Activated naive CD4-positive, alpha-beta T cell treated with anti-CD3 and anti-CD28 coated beads for 36 hours (primary cell): ENCODE measurements around the gene MACROD2. TPM values are rescaled to one million over a fixed set of nuclear protein-coding genes. Genes with fewer than 3 reads are reported as not detected.

Experiments used
- CTCF ChIA-PET: fragments of 350-600 bp; sonication (Branson Sonifier 250); formaldehyde crosslinking; loops from one replicate; lab custom pipeline; 2021; ENCODE audit warnings: antibody characterized with exemption; lab: Charles Lee
- DNase-seq: peaks from one replicate; pipeline ENCODE4 v3.0.0-alpha.2; 2020
- H3K27ac Mint-ChIP-seq: one replicate; pipeline ENCODE4 v1.8.0; 2021; ENCODE audit warnings: mild to moderate bottlenecking, mixed read lengths
- H3K27me3 Mint-ChIP-seq: one replicate; pipeline ENCODE4 v1.8.0; 2021; ENCODE audit warnings: low read depth, mixed read lengths
- H3K36me3 Mint-ChIP-seq: one replicate; pipeline ENCODE4 v1.8.0; 2021; ENCODE audit warnings: low read depth, mixed read lengths
- H3K4me1 Mint-ChIP-seq: one replicate; pipeline ENCODE4 v1.8.0; 2021; ENCODE audit warnings: low read depth, mixed read lengths
- H3K4me3 Mint-ChIP-seq: one replicate; pipeline ENCODE4 v1.8.0; 2021; ENCODE audit warnings: mild to moderate bottlenecking, moderate library complexity, mixed read lengths
- H3K9me3 Mint-ChIP-seq: one replicate; pipeline ENCODE4 v1.8.0; 2021; ENCODE audit warnings: mixed read lengths
- intact Hi-C: fragments of 100-400 bp; cut with micrococcal nuclease; formaldehyde crosslinking; loops from one replicate; pipeline ENCODE4 v1.15.1; 2023
- total RNA-seq, 2 experiments: library from RNA; stranded (reverse); gene quantifications; one replicate each; pipeline ENCODE4 v1.2.3, GENCODE V29; 2021

The MACROD2 gene
- total RNA-seq, 2 experiments from 2014 or later: not detected

GRCh38 chr20:14412065-14412681, 416.9 kb downstream of the MACROD2 start:
- no peaks in the 10 kb centered on the region for H3K4me1 Mint-ChIP-seq
- intact Hi-C loops: no loop called here
- no peak overlapping the region for H3K27ac Mint-ChIP-seq
- H3K36me3 Mint-ChIP-seq: no peaks in the 10 kb centered on the region
- no peaks in the 10 kb centered on the region for H3K27me3 Mint-ChIP-seq
- H3K4me3 Mint-ChIP-seq: no peak overlapping the region
- H3K9me3 Mint-ChIP-seq: peaks cover 7% of the 10 kb centered on the region
- DNase-seq: no peak
- CTCF ChIA-PET: no interaction called here

- H3K27ac Mint-ChIP-seq: no peak overlapping the region
- intact Hi-C loops: no loop called here
- H3K36me3 Mint-ChIP-seq: no peaks in the 10 kb centered on the region
- peaks cover 6% of the 10 kb centered on the region for H3K9me3 Mint-ChIP-seq
- CTCF ChIA-PET: no interaction called here
- no peaks in the 10 kb centered on the region for H3K4me1 Mint-ChIP-seq
- no peaks in the 10 kb centered on the region for H3K27me3 Mint-ChIP-seq
- no peak for DNase-seq
- no peak overlapping the region for H3K4me3 Mint-ChIP-seq
Observed at GRCh38 chr20:14413835-14414234, 418.5 kb downstream of the MACROD2 start.

GRCh38 chr20:14414560-14414959, 419.2 kb downstream of the MACROD2 start:
- intact Hi-C loops: no loop called here

GRCh38 chr20:14415467-14415866, 420.2 kb downstream of the MACROD2 start:
- intact Hi-C loops: no loop called here
- no peaks in the 10 kb centered on the region for H3K36me3 Mint-ChIP-seq
- no peak overlapping the region for H3K4me3 Mint-ChIP-seq
- H3K27ac Mint-ChIP-seq: no peak overlapping the region
- CTCF ChIA-PET: interaction anchor here (0.5 to 0.7 kb wide), 3 partner anchors 10 to 490 kb away, joined by 3 to 4 read pairs (median 3); no protein-coding TSS in a partner anchor
- H3K4me1 Mint-ChIP-seq: no peaks in the 10 kb centered on the region
- no peak for DNase-seq
- no peaks in the 10 kb centered on the region for H3K27me3 Mint-ChIP-seq
- peaks cover 3% of the 10 kb centered on the region for H3K9me3 Mint-ChIP-seq

More at GRCh38 chr20:14414560-14414959, 419.2 kb downstream of the MACROD2 start:
- Mint-ChIP-seq H3K9me3 (peaks cover 3% of the 10 kb centered on the region), H3K27me3 (no peaks in the 10 kb centered on the region), H3K4me3 (no peak overlapping the region), H3K27ac (no peak overlapping the region), H3K4me1 (no peaks in the 10 kb centered on the region), H3K36me3 (no peaks in the 10 kb centered on the region)
- no peak for DNase-seq
- CTCF ChIA-PET: interaction anchor here (0.7 kb wide), 1 partner anchor 11 kb away, joined by 3 read pairs; no protein-coding TSS in a partner anchor

- H3K27ac Mint-ChIP-seq: no peak overlapping the region
- DNase-seq: no peak
- H3K4me3 Mint-ChIP-seq: no peak overlapping the region
- no peaks in the 10 kb centered on the region for H3K36me3 Mint-ChIP-seq
- intact Hi-C loops: no loop called here
- no peaks in the 10 kb centered on the region for H3K27me3 Mint-ChIP-seq
- peaks cover 2% of the 10 kb centered on the region for H3K9me3 Mint-ChIP-seq
- CTCF ChIA-PET: no interaction called here
- H3K4me1 Mint-ChIP-seq: no peaks in the 10 kb centered on the region
Observed at GRCh38 chr20:14418376-14418775, 423.1 kb downstream of the MACROD2 start.

- CTCF ChIA-PET: no interaction called here
- Mint-ChIP-seq H3K9me3 (peaks cover 5% of the 10 kb centered on the region), H3K4me3 (no peak overlapping the region), H3K36me3 (no peaks in the 10 kb centered on the region), H3K27me3 (no peaks in the 10 kb centered on the region), H3K4me1 (no peaks in the 10 kb centered on the region), H3K27ac (no peak overlapping the region)
- no peak for DNase-seq
- intact Hi-C loops: no loop called here
Observed at GRCh38 chr20:14422892-14423291, 427.6 kb downstream of the MACROD2 start.

- no peaks in the 10 kb centered on the region for H3K4me1 Mint-ChIP-seq
- no peak overlapping the region for H3K27ac Mint-ChIP-seq
- CTCF ChIA-PET: interaction anchor here (0.6 kb wide), 1 partner anchor 1464 kb away, joined by 4 read pairs; no protein-coding TSS in a partner anchor
- H3K9me3 Mint-ChIP-seq: peaks cover 3% of the 10 kb centered on the region
- H3K4me3 Mint-ChIP-seq: no peak overlapping the region
- no peaks in the 10 kb centered on the region for H3K27me3 Mint-ChIP-seq
- H3K36me3 Mint-ChIP-seq: no peaks in the 10 kb centered on the region
- intact Hi-C loops: no loop called here
- DNase-seq: no peak
Observed at GRCh38 chr20:14431568-14431967, 436.3 kb downstream of the MACROD2 start.

GRCh38 chr20:14432085-14432484, 436.8 kb downstream of the MACROD2 start:
- no peak overlapping the region for H3K27ac Mint-ChIP-seq
- no peaks in the 10 kb centered on the region for H3K27me3 Mint-ChIP-seq
- peaks cover 3% of the 10 kb centered on the region for H3K9me3 Mint-ChIP-seq
- CTCF ChIA-PET: interaction anchor here (0.6 kb wide), 1 partner anchor 1464 kb away, joined by 4 read pairs; no protein-coding TSS in a partner anchor
- no peak for DNase-seq
- no peak overlapping the region for H3K4me3 Mint-ChIP-seq
- H3K4me1 Mint-ChIP-seq: no peaks in the 10 kb centered on the region
- intact Hi-C loops: no loop called here
- no peaks in the 10 kb centered on the region for H3K36me3 Mint-ChIP-seq

- Mint-ChIP-seq H3K27ac (no peak overlapping the region), H3K9me3 (peaks cover 3% of the 10 kb centered on the region), H3K4me3 (no peak overlapping the region), H3K27me3 (no peaks in the 10 kb centered on the region), H3K36me3 (no peaks in the 10 kb centered on the region), H3K4me1 (no peaks in the 10 kb centered on the region)
- CTCF ChIA-PET: no interaction called here
- no peak for DNase-seq
- intact Hi-C loops: no loop called here
Observed at GRCh38 chr20:14432597-14432996, 437.3 kb downstream of the MACROD2 start.

- Mint-ChIP-seq H3K9me3 (peaks cover 5% of the 10 kb centered on the region), H3K27me3 (no peaks in the 10 kb centered on the region), H3K27ac (no peak overlapping the region), H3K36me3 (no peaks in the 10 kb centered on the region), H3K4me3 (no peak overlapping the region), H3K4me1 (no peaks in the 10 kb centered on the region)
- CTCF ChIA-PET: no interaction called here
- intact Hi-C loops: no loop called here
- no peak for DNase-seq
Observed at GRCh38 chr20:14434384-14435136, 439.2 kb downstream of the MACROD2 start.

GRCh38 chr20:14441201-14441600, 445.9 kb downstream of the MACROD2 start:
- Mint-ChIP-seq H3K27me3 (no peaks in the 10 kb centered on the region), H3K27ac (no peak overlapping the region), H3K4me3 (no peak overlapping the region), H3K36me3 (no peaks in the 10 kb centered on the region), H3K4me1 (no peaks in the 10 kb centered on the region), H3K9me3 (peaks cover 11% of the 10 kb centered on the region)
- CTCF ChIA-PET: no interaction called here
- intact Hi-C loops: no loop called here
- no peak for DNase-seq

- intact Hi-C loops: no loop called here
- no peaks in the 10 kb centered on the region for H3K27me3 Mint-ChIP-seq
- H3K4me3 Mint-ChIP-seq: no peak overlapping the region
- H3K27ac Mint-ChIP-seq: no peak overlapping the region
- H3K9me3 Mint-ChIP-seq: peaks cover 7% of the 10 kb centered on the region
- no peaks in the 10 kb centered on the region for H3K4me1 Mint-ChIP-seq
- CTCF ChIA-PET: no interaction called here
- DNase-seq: no peak
- H3K36me3 Mint-ChIP-seq: no peaks in the 10 kb centered on the region
Observed at GRCh38 chr20:14444106-14444505, 448.8 kb downstream of the MACROD2 start.

GRCh38 chr20:14445310-14445709, 450.0 kb downstream of the MACROD2 start:
- intact Hi-C loops: no loop called here
- Mint-ChIP-seq H3K4me1 (no peaks in the 10 kb centered on the region), H3K36me3 (no peaks in the 10 kb centered on the region), H3K27me3 (no peaks in the 10 kb centered on the region), H3K9me3 (peaks cover 8% of the 10 kb centered on the region), H3K27ac (no peak overlapping the region), H3K4me3 (no peak overlapping the region)
- CTCF ChIA-PET: no interaction called here
- DNase-seq: no peak
